GM13977 (cell line): ENCODE results near the gene PREP.

ENCODE experiments used
- DNase-seq: peaks from one replicate; pipeline ENCODE4 v3.0.0; 2012; ENCODE audit warnings: low spot score
- CTCF ChIP-seq: IDR thresholded peaks from 2 replicates; pipeline ENCODE4 v1.5.1; 2012; ENCODE audit warnings: mild to moderate bottlenecking, control low read depth; ENCODE audit not compliant: insufficient read depth; ENCODE audit errors: extremely low read depth, missing control alignments
- in situ Hi-C: fragments of 300-500 bp; cut with MboI; formaldehyde crosslinking; loops from one replicate; pipeline ENCODE4 v1.12.0; 2022; ENCODE audit warnings: low sequenced_read_pairs, low pct_unique_long_range_greater_than_20kb, mixed read lengths, inconsistent platforms; ENCODE audit not compliant: unreplicated experiment

The PREP gene

GRCh38 chr6:105336986-105337385 is 65.9 kb downstream of the PREP start:
- TF ChIP-seq CTCF, result no peak
- no peak for DNase-seq
- in situ Hi-C loops, result no loop called here

DNA sequence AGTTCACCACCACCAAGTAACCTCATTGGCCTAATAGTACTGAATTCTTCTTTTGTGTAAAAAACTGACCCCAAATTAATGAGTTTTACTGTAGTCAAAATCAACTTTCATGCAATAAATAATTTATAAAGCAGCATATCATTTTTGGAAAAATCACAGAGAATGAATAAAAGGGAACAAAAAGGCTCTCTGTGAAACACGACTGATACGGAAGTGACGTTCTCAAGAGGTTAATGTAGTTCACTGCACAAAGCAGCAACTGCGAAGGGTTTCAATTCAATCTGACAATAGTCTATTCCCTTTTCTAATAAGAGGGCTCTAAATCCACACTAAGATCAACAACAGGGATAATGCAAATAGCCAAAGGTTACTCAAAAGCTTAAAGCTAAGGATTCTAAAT is 70.3 kb downstream of the PREP start:
- no peak for TF ChIP-seq CTCF
- DNase-seq, result no peak
- in situ Hi-C loops, result no loop called here

GRCh38 chr6:105331927-105332326 is 71.0 kb downstream of the PREP start:
- no peak for TF ChIP-seq CTCF
- in situ Hi-C loops, result no loop called here
- no peak for DNase-seq

- in situ Hi-C loops, result no loop called here
- no peak for DNase-seq
- no peak for TF ChIP-seq CTCF
Measured at GRCh38 chr6:105330913-105331312, 72.0 kb downstream of the PREP start.

DNA sequence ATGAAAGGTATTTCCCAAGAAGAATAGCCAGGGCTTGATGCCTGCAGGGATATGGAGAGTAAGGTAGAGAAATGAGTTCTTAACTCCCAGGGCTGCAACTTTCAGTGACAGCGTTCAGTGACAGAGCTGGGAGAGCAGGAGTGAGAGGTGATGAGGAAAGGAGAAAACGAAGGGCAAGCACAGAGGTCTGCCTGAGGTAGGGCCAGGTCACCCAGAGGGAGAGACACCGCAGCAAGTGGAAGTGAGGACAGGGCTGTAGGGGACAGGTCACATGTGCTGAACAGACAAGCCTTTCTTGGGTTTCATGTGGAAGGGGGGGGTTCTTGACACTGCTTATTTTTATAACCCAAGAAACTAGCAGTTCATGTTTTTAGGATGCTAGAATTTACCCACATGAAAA is 72.5 kb downstream of the PREP start:
- no peak for DNase-seq
- in situ Hi-C loops, result no loop called here
- no peak for TF ChIP-seq CTCF

- in situ Hi-C loops, result no loop called here
- no peak for DNase-seq
- TF ChIP-seq CTCF, result no peak
Measured at GRCh38 chr6:105326833-105327770, 75.8 kb downstream of the PREP start.
